MM.1S (cell line): ENCODE data around the gene CBFA2T3.

Source experiments
- DNase-seq: peaks from one replicate; pipeline ENCODE4 v3.0.0-alpha.2; 2015
- H2AFZ ChIP-seq: fragments of 300-600 bp; sonication (generic); 2 replicates; pipeline ENCODE4 v1.6.0; 2016; ENCODE audit warnings: antibody characterized with exemption, low read length
- H3F3A ChIP-seq: fragments of 300-600 bp; sonication (generic); 2 replicates; pipeline ENCODE4 v1.6.1; 2016; ENCODE audit warnings: mild to moderate bottlenecking, antibody characterized with exemption, low read length, moderate library complexity, mixed read lengths; ENCODE audit not compliant: insufficient read depth
- H3K27ac ChIP-seq: fragments of 300-600 bp; sonication (generic); 2 replicates; pipeline ENCODE4 v1.5.1; 2016; ENCODE audit warnings: mild to moderate bottlenecking, low read length
- H3K27me3 ChIP-seq: fragments of 300-600 bp; sonication (generic); replicated peaks from 2 replicates; pipeline ENCODE4 v1.6.0; 2016; ENCODE audit warnings: low read length; ENCODE audit not compliant: insufficient read depth
- H3K36me3 ChIP-seq: fragments of 300-600 bp; sonication (generic); replicated peaks from 2 replicates; pipeline ENCODE4 v1.6.1; 2016; ENCODE audit warnings: mild to moderate bottlenecking, low read length, mixed read lengths; ENCODE audit not compliant: insufficient read depth
- H3K4me1 ChIP-seq: fragments of 300-600 bp; sonication (generic); 2 replicates; pipeline ENCODE4 v1.6.1; 2016; ENCODE audit warnings: low read length, mixed read lengths
- H3K4me2 ChIP-seq: fragments of 300-600 bp; sonication (generic); 2 replicates; pipeline ENCODE4 v1.6.0; 2016; ENCODE audit warnings: low read depth, low read length
- H3K4me3 ChIP-seq: fragments of 300-600 bp; sonication (generic); 2 replicates; pipeline ENCODE4 v1.5.1; 2016; ENCODE audit warnings: low read length, mixed read lengths
- H3K79me2 ChIP-seq: fragments of 300-600 bp; sonication (generic); 2 replicates; pipeline ENCODE4 v1.6.1; 2016; ENCODE audit warnings: mixed run types, low read length, mixed read lengths
- H3K9ac ChIP-seq: fragments of 300-600 bp; sonication (generic); 2 replicates; pipeline ENCODE4 v1.6.1; 2016; ENCODE audit warnings: low read length, mixed read lengths
- H3K9me2 ChIP-seq: fragments of 300-600 bp; sonication (generic); replicated peaks from 2 replicates; pipeline ENCODE4 v1.6.1; 2016; ENCODE audit warnings: mild to moderate bottlenecking, low read length, mixed read lengths; ENCODE audit not compliant: insufficient read depth
- H3K9me3 ChIP-seq: fragments of 300-600 bp; sonication (generic); replicated peaks from 2 replicates; pipeline ENCODE4 v1.6.1; 2016; ENCODE audit warnings: mild to moderate bottlenecking, low read length, mixed read lengths; ENCODE audit not compliant: insufficient read depth
- H4K20me1 ChIP-seq: fragments of 300-600 bp; sonication (generic); 2 replicates; pipeline ENCODE4 v1.6.1; 2016; ENCODE audit warnings: mild to moderate bottlenecking, low read length, moderate library complexity, mixed read lengths; ENCODE audit not compliant: insufficient read depth
- CTCF ChIP-seq: fragments of 300-600 bp; sonication (generic); IDR thresholded peaks from 2 replicates; pipeline ENCODE4 v1.5.1; 2016; ENCODE audit warnings: antibody characterized with exemption, low read length, mixed read lengths
- EZH2 ChIP-seq: fragments of 300-600 bp; sonication (generic); optimal IDR thresholded peaks from 2 replicates; pipeline ENCODE3; 2017; ENCODE audit warnings: low read depth, mild to moderate bottlenecking, antibody characterized with exemption, low read length, mixed read lengths
- EZH2phosphoT487 ChIP-seq: fragments of 300-600 bp; sonication (generic); IDR thresholded peaks from 2 replicates; pipeline ENCODE4 v1.6.1; 2018; ENCODE audit warnings: antibody characterized with exemption, low read length

The CBFA2T3 gene

DNA sequence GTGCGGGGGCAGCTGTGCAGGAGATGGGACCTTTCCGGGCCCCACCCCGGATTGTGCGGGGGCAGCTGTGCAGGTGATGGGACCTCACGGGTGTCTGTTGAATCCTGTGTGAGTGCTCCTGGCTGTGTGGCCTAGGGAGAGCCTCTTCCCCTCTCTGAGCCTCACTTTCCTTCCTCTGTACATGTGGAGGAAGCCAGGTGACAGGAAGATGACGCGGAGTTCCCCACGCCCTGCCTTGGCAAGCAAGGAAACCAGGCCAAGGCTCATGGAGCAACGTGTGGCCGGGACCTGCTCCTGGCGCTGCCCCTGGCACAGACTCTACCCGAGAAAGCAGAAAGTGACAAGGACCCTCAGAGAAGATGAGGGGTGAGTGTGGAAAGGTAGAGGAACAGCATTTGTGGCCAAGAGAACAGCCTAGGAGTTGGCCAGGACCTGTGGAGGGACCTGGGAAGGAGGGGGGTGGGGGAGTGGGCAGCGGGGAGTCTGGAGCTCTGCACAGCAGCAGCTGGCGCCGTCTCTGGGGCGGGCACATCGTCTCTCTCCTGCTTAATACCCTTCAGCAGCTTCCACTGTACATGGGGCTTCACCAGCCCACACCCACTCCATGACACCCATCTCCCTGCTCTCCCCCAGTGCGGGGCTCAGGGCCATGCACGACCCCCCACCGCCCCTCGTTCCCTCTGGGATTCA, 72.2 kb downstream of the CBFA2T3 start:
- Histone ChIP-seq H3K36me3 (no peaks in the 10 kb centered on the region), H3K27ac (no peak overlapping the region), H3K79me2 (peaks cover 37% of the 10 kb centered on the region), H3K9me3 (no peaks in the 10 kb centered on the region), H3K27me3 (no peaks in the 10 kb centered on the region), H4K20me1 (no peaks in the 10 kb centered on the region), H2AFZ (no peak overlapping the region), H3K9ac (no peak overlapping the region), H3K4me2 (no peak overlapping the region), H3K9me2 (no peaks in the 10 kb centered on the region), H3F3A (no peaks in the 10 kb centered on the region), H3K4me3 (no peak overlapping the region), H3K4me1 (no peaks in the 10 kb centered on the region)
- no peak for DNase-seq
- TF ChIP-seq EZH2phosphoT487 (no peak), CTCF (no peak)

- Histone ChIP-seq H3K27ac (no peak overlapping the region), H3K9me2 (no peaks in the 10 kb centered on the region), H3K9ac (no peak overlapping the region), H3K4me2 (no peak overlapping the region), H3K36me3 (no peaks in the 10 kb centered on the region), H2AFZ (no peak overlapping the region), H3F3A (no peaks in the 10 kb centered on the region), H3K4me1 (no peaks in the 10 kb centered on the region), H3K9me3 (no peaks in the 10 kb centered on the region), H4K20me1 (no peaks in the 10 kb centered on the region), H3K27me3 (no peaks in the 10 kb centered on the region), H3K79me2 (peaks cover 23% of the 10 kb centered on the region), H3K4me3 (no peak overlapping the region)
- no peak for DNase-seq
- TF ChIP-seq CTCF (no peak), EZH2phosphoT487 (no peak), EZH2 (no peak)
Measured at GRCh38 chr16:88903267-88903666, 73.7 kb downstream of the CBFA2T3 start.

DNA sequence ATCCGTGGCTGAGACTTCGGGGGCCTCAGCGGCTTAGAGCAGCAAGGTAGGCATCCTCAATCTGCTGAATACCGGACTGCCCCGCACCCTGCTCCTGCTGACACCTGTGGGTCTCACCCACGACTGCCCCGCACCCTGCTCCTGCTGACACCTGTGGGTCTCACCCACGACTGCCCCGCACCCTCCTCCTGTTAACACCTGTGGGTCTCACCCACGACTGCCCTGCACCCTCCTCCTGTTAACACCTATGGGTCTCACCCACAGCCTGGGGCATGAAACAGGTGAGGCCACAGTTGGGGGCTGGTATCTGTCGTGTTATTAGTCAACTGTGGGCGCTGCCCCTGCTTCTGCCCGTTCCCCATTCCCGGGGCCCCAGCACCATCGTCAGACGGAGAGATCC, 74.3 kb downstream of the CBFA2T3 start:
- Histone ChIP-seq H3K4me2 (no peak overlapping the region), H3K27me3 (no peaks in the 10 kb centered on the region), H4K20me1 (no peaks in the 10 kb centered on the region), H3K9me3 (no peaks in the 10 kb centered on the region), H3K79me2 (peaks cover 21% of the 10 kb centered on the region), H3K4me3 (no peak overlapping the region), H2AFZ (no peak overlapping the region), H3K36me3 (no peaks in the 10 kb centered on the region), H3K9ac (no peak overlapping the region), H3K27ac (no peak overlapping the region), H3K9me2 (no peaks in the 10 kb centered on the region), H3K4me1 (no peaks in the 10 kb centered on the region), H3F3A (no peaks in the 10 kb centered on the region)
- TF ChIP-seq EZH2: no peak
- no peak for TF ChIP-seq CTCF
- TF ChIP-seq EZH2phosphoT487: no peak
- DNase-seq: no peak
